CD14-positive monocyte (primary cell): ENCODE measurements around the gene CDH4. TPM values are rescaled to one million over a fixed set of nuclear protein-coding genes. Genes with fewer than 3 reads are reported as not detected.

Experiments used
- DNase-seq, 3 donors: peaks; one replicate each; pipeline ENCODE4 v3.0.0-alpha.2; 2011 to 2022
- H2AFZ ChIP-seq: 2 replicates; pipeline ENCODE4 v1.6.0; 2012; ENCODE audit warnings: mild to moderate bottlenecking, low read depth, low read length, inconsistent platforms; ENCODE audit not compliant: insufficient read depth, poor library complexity, severe bottlenecking
- H3K27ac ChIP-seq, 2 donors: 1 replicate in 1 of 2; 2 replicates in 1 of 2; pipeline ENCODE4 v1.5.1; 2012 to 2013; ENCODE audit warnings: low read length in 2 of 2, control low read depth in 1 of 2, inconsistent platforms in 1 of 2, low read depth in 1 of 2, mild to moderate bottlenecking in 1 of 2
- H3K27me3 ChIP-seq, 2 donors: one replicate each; pipeline versions ENCODE4 v1.6.0 to v1.6.1; 2011 to 2013; ENCODE audit warnings: low read length in 2 of 2; ENCODE audit not compliant: control insufficient read depth in 2 of 2, insufficient read depth in 2 of 2
- H3K36me3 ChIP-seq, 2 donors: replicated peaks in 1 of 2; 1 replicate in 1 of 2; 2 replicates in 1 of 2; pipeline versions ENCODE4 v1.5.1 to v1.6.1; 2012 to 2013; ENCODE audit warnings: low read length in 2 of 2, control low read depth in 1 of 2, inconsistent platforms in 1 of 2, mild to moderate bottlenecking in 1 of 2; ENCODE audit not compliant: insufficient read depth in 2 of 2, control insufficient read depth in 1 of 2
- H3K4me1 ChIP-seq, 2 donors: 1 replicate in 1 of 2; 2 replicates in 1 of 2; pipeline versions ENCODE4 v1.5.1 to v1.6.1; 2012 to 2013; ENCODE audit warnings: low read length in 2 of 2, control low read depth in 1 of 2, inconsistent platforms in 1 of 2, mild to moderate bottlenecking in 1 of 2, moderate library complexity in 1 of 2; ENCODE audit not compliant: insufficient read depth in 2 of 2, control insufficient read depth in 1 of 2
- H3K4me2 ChIP-seq: replicated peaks from 2 replicates; pipeline ENCODE3; 2012; ENCODE audit warnings: low read length, moderate library complexity, mild to moderate bottlenecking; ENCODE audit not compliant: poor library complexity, severe bottlenecking; ENCODE audit errors: extremely low read depth
- H3K4me3 ChIP-seq, 3 experiments: fragments of 200-600 bp in 1 of 3; sonication (generic) in 1 of 3; replicated peaks in 1 of 3; 1 replicate in 2 of 3; 2 replicates in 1 of 3; pipeline ENCODE4 v1.5.1; 2011 to 2013; ENCODE audit warnings: low read length in 3 of 3, mild to moderate bottlenecking in 3 of 3, control low read depth in 2 of 3, low read depth in 2 of 3, inconsistent platforms in 1 of 3, moderate library complexity in 1 of 3
- H3K79me2 ChIP-seq: 2 replicates; pipeline ENCODE4 v1.6.0; 2012; ENCODE audit warnings: mild to moderate bottlenecking, control low read depth, inconsistent platforms, low read length, moderate library complexity; ENCODE audit not compliant: insufficient read depth
- H3K9ac ChIP-seq: 2 replicates; pipeline ENCODE4 v1.6.0; 2017; ENCODE audit warnings: low read length, mild to moderate bottlenecking; ENCODE audit not compliant: insufficient read depth, poor library complexity, severe bottlenecking
- H3K9me3 ChIP-seq, 2 donors: replicated peaks in 1 of 2; 1 replicate in 1 of 2; 2 replicates in 1 of 2; pipeline versions ENCODE4 v1.5.1 to v1.6.1; 2012 to 2013; ENCODE audit warnings: low read length in 2 of 2, control low read depth in 1 of 2; ENCODE audit not compliant: control insufficient read depth in 1 of 2, insufficient read depth in 1 of 2
- H4K20me1 ChIP-seq: 2 replicates; pipeline ENCODE4 v1.6.0; 2012; ENCODE audit warnings: mild to moderate bottlenecking, low read length, control low read depth, moderate library complexity; ENCODE audit not compliant: insufficient read depth
- H3K27ac Mint-ChIP-seq, 7 donors: one replicate each; pipeline ENCODE4 v1.8.0; 2020; ENCODE audit warnings: mild to moderate bottlenecking in 7 of 7, mixed read lengths in 7 of 7, moderate library complexity in 6 of 7, inconsistent platforms in 2 of 7
- H3K27me3 Mint-ChIP-seq, 3 donors: one replicate each; pipeline ENCODE4 v1.8.0; 2021 to 2022; ENCODE audit warnings: low read depth in 3 of 3, mild to moderate bottlenecking in 3 of 3, mixed read lengths in 3 of 3, moderate library complexity in 3 of 3, inconsistent platforms in 1 of 3
- H3K36me3 Mint-ChIP-seq, 2 donors: one replicate each; pipeline ENCODE4 v1.8.0; 2020; ENCODE audit warnings: mixed read lengths in 2 of 2, inconsistent platforms in 1 of 2, mild to moderate bottlenecking in 1 of 2
- H3K4me1 Mint-ChIP-seq: one replicate; pipeline ENCODE4 v1.8.0; 2020; ENCODE audit warnings: mild to moderate bottlenecking, mixed read lengths
- H3K4me3 Mint-ChIP-seq, 2 donors: one replicate each; pipeline ENCODE4 v1.8.0; 2020; ENCODE audit warnings: mild to moderate bottlenecking in 2 of 2, mixed read lengths in 2 of 2, moderate library complexity in 1 of 2
- H3K9me3 Mint-ChIP-seq, 7 donors: one replicate each; pipeline ENCODE4 v1.8.0; 2020 to 2022; ENCODE audit warnings: mixed read lengths in 7 of 7, mild to moderate bottlenecking in 6 of 7, moderate library complexity in 6 of 7, inconsistent platforms in 2 of 7
- CTCF ChIP-seq: fragments of 200-600 bp; IDR thresholded peaks from one replicate; pipeline ENCODE4 v1.8.0; 2022; ENCODE audit warnings: antibody characterized with exemption, mild to moderate bottlenecking
- WGBS: methylation state at CpG from one replicate; pipeline ENCODE4 v1.1.5; 2013; ENCODE audit warnings: missing lambda C conversion rate; ENCODE audit not compliant: insufficient coverage; 5-methylcytosine and 5-hydroxymethylcytosine counted together
- intact Hi-C, 2 donors: fragments of 100-400 bp; cut with micrococcal nuclease; formaldehyde crosslinking; loops; one replicate each; pipeline versions ENCODE4 v1.15.0 to v1.15.1; 2023
- polyA plus RNA-seq, 3 donors: library from polyadenylated mRNA; depleted of rRNA in 1 of 3; unstranded in 2 of 3; stranded (reverse) in 1 of 3; fragments of 300-500 nt in 2 of 3; fragments of >200 nt in 1 of 3; fragmentation: Illumina TruSeq in 2 of 3; gene quantifications; 1 replicate in 2 of 3; 2 replicates in 1 of 3; pipeline ENCODE4 v1.2.3, GENCODE V29; 2012 to 2021

CDH4 gene
- polyA plus RNA-seq, 3 donors = not detected

GRCh38 chr20:61371501-61372136, 119.6 kb downstream of the CDH4 start:
- Histone ChIP-seq H3K27me3 (no peaks in the 10 kb centered on the region), H4K20me1 (no peaks in the 10 kb centered on the region), H3K4me2 (no peak overlapping the region), H3K36me3 (no peaks in the 10 kb centered on the region), H3K9me3 (peaks cover 38 to 85% of the 10 kb centered on the region in 2 donors), H2AFZ (no peak overlapping the region), H3K9ac (no peak overlapping the region), H3K27ac (no peak overlapping the region), H3K4me3 (no peak overlapping the region), H3K4me1 (no peaks in the 10 kb centered on the region), H3K79me2 (no peaks in the 10 kb centered on the region)
- intact Hi-C loops = no loop called here
- Mint-ChIP-seq H3K36me3 (no peaks in the 10 kb centered on the region), H3K27me3 (peaks cover 0 to under 1% (median 0%) of the 10 kb centered on the region in 3 donors), H3K4me3 (no peak overlapping the region), H3K4me1 (no peaks in the 10 kb centered on the region), H3K9me3 (peaks cover 0 to 47% (median 31%) of the 10 kb centered on the region in 7 donors), H3K27ac (no peak overlapping the region)
- 82% methylated on average over 20 of the region's 22 CpGs for WGBS
- no peak for DNase-seq
- TF ChIP-seq CTCF = no peak

GRCh38 chr20:61372137-61373054, 120.3 kb downstream of the CDH4 start:
- Histone ChIP-seq H3K27ac (no peak overlapping the region), H3K4me1 (no peaks in the 10 kb centered on the region), H2AFZ (no peak overlapping the region), H3K79me2 (no peaks in the 10 kb centered on the region), H3K9me3 (peaks cover 46 to 85% of the 10 kb centered on the region in 2 donors), H4K20me1 (no peaks in the 10 kb centered on the region), H3K27me3 (no peaks in the 10 kb centered on the region), H3K4me2 (no peak overlapping the region), H3K36me3 (no peaks in the 10 kb centered on the region), H3K4me3 (no peak overlapping the region), H3K9ac (no peak overlapping the region)
- Mint-ChIP-seq H3K4me1 (no peaks in the 10 kb centered on the region), H3K4me3 (no peak overlapping the region), H3K27me3 (no peaks in the 10 kb centered on the region), H3K27ac (no peak overlapping the region), H3K9me3 (peaks cover 0 to 53% (median 27%) of the 10 kb centered on the region in 7 donors), H3K36me3 (no peaks in the 10 kb centered on the region)
- intact Hi-C loops = no loop called here
- WGBS = 91% methylated on average over 18 of the region's 25 CpGs
- DNase-seq = no peak
- TF ChIP-seq CTCF = no peak
